HG03135 (cell line): ENCODE measurements around the gene AQP5.

Source experiments
- ATAC-seq: cut with Tn5 transposase; IDR thresholded peaks from one replicate; pipeline ENCODE4 v1.9.1; 2021; ENCODE audit warnings: mild to moderate bottlenecking, moderate library complexity; ENCODE audit not compliant: unreplicated experiment

Gene AQP5

GRCh38 chr12:49932023-49932422 is 29.6 kb upstream of the AQP5 start:
- ATAC-seq = no peak

GRCh38 chr12:49932533-49933130 is 29.0 kb upstream of the AQP5 start:
- no peak for ATAC-seq

- ATAC-seq = no peak
These were observed 27.9 kb upstream of the AQP5 start for GRCh38 chr12:49933796-49934195.

- no peak for ATAC-seq
These were observed 27.2 kb upstream of the AQP5 start for GRCh38 chr12:49934505-49934904.

GRCh38 chr12:49936925-49937324 is 24.7 kb upstream of the AQP5 start:
- ATAC-seq = no peak

- no peak for ATAC-seq
These were observed 23.9 kb upstream of the AQP5 start for GRCh38 chr12:49937639-49938300.

- no peak for ATAC-seq
These were observed 22.4 kb upstream of the AQP5 start for GRCh38 chr12:49939307-49939706.

GRCh38 chr12:49939707-49940106 is 22.0 kb upstream of the AQP5 start:
- ATAC-seq = no peak

GRCh38 chr12:49941556-49942511 is 19.8 kb upstream of the AQP5 start:
- ATAC-seq = no peak

GRCh38 chr12:49942512-49942893 is 19.2 kb upstream of the AQP5 start:
- no peak for ATAC-seq

- ATAC-seq = no peak
These were observed 18.6 kb upstream of the AQP5 start for GRCh38 chr12:49942921-49943624.

- no peak for ATAC-seq
These were observed 18.1 kb upstream of the AQP5 start for GRCh38 chr12:49943625-49943960.

GRCh38 chr12:49944046-49944445 is 17.6 kb upstream of the AQP5 start:
- no peak for ATAC-seq

- ATAC-seq = no peak
These were observed 17.0 kb upstream of the AQP5 start for GRCh38 chr12:49944718-49945117.

GRCh38 chr12:49945394-49946080 is 16.1 kb upstream of the AQP5 start:
- peak; percentile 65 for ATAC-seq

- no peak for ATAC-seq
These were observed 15.6 kb upstream of the AQP5 start for GRCh38 chr12:49946086-49946485.

- no peak for ATAC-seq
These were observed 15.2 kb upstream of the AQP5 start for GRCh38 chr12:49946497-49946896.

- no peak for ATAC-seq
These were observed 14.0 kb upstream of the AQP5 start for GRCh38 chr12:49947593-49948226.

- no peak for ATAC-seq
These were observed 12.5 kb upstream of the AQP5 start for GRCh38 chr12:49948866-49949845.
